HG03103 (cell line): Measurements from ENCODE around the gene PRDX6.
"Not testable (repeated sequence)": the region's sequence is repeated elsewhere in the genome, so short reads cannot be mapped to it uniquely, and the experiment has no call there.

Experiments used
- ATAC-seq: cut with Tn5 transposase; IDR thresholded peaks from one replicate; pipeline ENCODE4 v1.9.1; 2021; ENCODE audit warnings: low read depth; ENCODE audit not compliant: unreplicated experiment

Gene PRDX6

GRCh38 chr1:173495609-173496267 is 18.6 kb downstream of the PRDX6 start:
- ATAC-seq, result no peak

- ATAC-seq, result no peak
Observed at GRCh38 chr1:173496757-173497320, 19.7 kb downstream of the PRDX6 start.

GRCh38 chr1:173499729-173500128 is 22.6 kb downstream of the PRDX6 start:
- no peak for ATAC-seq

GRCh38 chr1:173502104-173502503 is 25.0 kb downstream of the PRDX6 start:
- no peak for ATAC-seq

GRCh38 chr1:173503391-173503790 is 26.3 kb downstream of the PRDX6 start:
- ATAC-seq, result no peak

GRCh38 chr1:173504268-173504667 is 27.1 kb downstream of the PRDX6 start:
- no peak for ATAC-seq

GRCh38 chr1:173505391-173505790 is 28.3 kb downstream of the PRDX6 start:
- no peak for ATAC-seq

- ATAC-seq, result no peak
Observed at GRCh38 chr1:173506437-173506836, 29.3 kb downstream of the PRDX6 start.

GRCh38 chr1:173507205-173507846 is 30.2 kb downstream of the PRDX6 start:
- ATAC-seq, result no peak

- no peak for ATAC-seq
Observed at GRCh38 chr1:173507847-173508209, 30.7 kb downstream of the PRDX6 start.

GRCh38 chr1:173508541-173508940 is 31.4 kb downstream of the PRDX6 start:
- ATAC-seq, result no peak

- no peak for ATAC-seq
Observed at GRCh38 chr1:173509797-173510196, 32.7 kb downstream of the PRDX6 start.

- ATAC-seq, result not testable (repeated sequence)
Observed at GRCh38 chr1:173514503-173514902, 37.4 kb downstream of the PRDX6 start.

GRCh38 chr1:173520799-173521198 is 43.7 kb downstream of the PRDX6 start:
- ATAC-seq, result no peak

- no peak for ATAC-seq
Observed at GRCh38 chr1:173523329-173523728, 46.2 kb downstream of the PRDX6 start.

- ATAC-seq, result no peak
Observed at GRCh38 chr1:173525926-173526325, 48.8 kb downstream of the PRDX6 start.

GRCh38 chr1:173527151-173527826 is 50.2 kb downstream of the PRDX6 start:
- no peak for ATAC-seq

GRCh38 chr1:173529106-173529505 is 52.0 kb downstream of the PRDX6 start:
- no peak for ATAC-seq

- ATAC-seq, result no peak
Observed at GRCh38 chr1:173530795-173531693, 53.9 kb downstream of the PRDX6 start.

- no peak for ATAC-seq
Observed at GRCh38 chr1:173532237-173532636, 55.1 kb downstream of the PRDX6 start.

GRCh38 chr1:173536223-173536622 is 59.1 kb downstream of the PRDX6 start:
- ATAC-seq, result no peak
